Activated CD4-positive, alpha-beta T cell treated with anti-CD3 and anti-CD28 coated beads, Interleukin-2, amount 50 U/mL, for 4 hours (primary cell): ENCODE data around the gene NMNAT2.
"Not testable (repeated sequence)": the region's sequence is repeated elsewhere in the genome, so short reads cannot be mapped to it uniquely, and the experiment has no call there.

Experiments used
- DNase-seq, 2 experiments: peaks; one replicate each; pipeline ENCODE4 v3.0.0-alpha.2; 2020

NMNAT2 gene

GRCh38 chr1:183417772-183418491 is at the start of gene NMNAT2:
Gene NMNAT2, minus strand, starts transcription at chr1:183418380. Its CDS starts 113 bp downstream, at chr1:183418267.
- DNase-seq, result no peak

GRCh38 chr1:183467687-183468086 is 49.5 kb upstream of the NMNAT2 start:
- no peak for DNase-seq

GRCh38 chr1:183466781-183467180 is 48.6 kb upstream of the NMNAT2 start:
- no peak for DNase-seq

GRCh38 chr1:183463566-183463965 is 45.4 kb upstream of the NMNAT2 start:
- DNase-seq, result no peak

GRCh38 chr1:183461350-183461749 is 43.2 kb upstream of the NMNAT2 start:
- DNase-seq, result no peak

- no peak for DNase-seq
Observed at GRCh38 chr1:183460596-183460995, 42.4 kb upstream of the NMNAT2 start.

GRCh38 chr1:183457449-183457848 is 39.3 kb upstream of the NMNAT2 start:
- no peak for DNase-seq

- DNase-seq, result no peak
Observed at GRCh38 chr1:183456826-183457225, 38.6 kb upstream of the NMNAT2 start.

- no peak for DNase-seq
Observed at GRCh38 chr1:183454377-183454776, 36.2 kb upstream of the NMNAT2 start.

GRCh38 chr1:183450093-183450492 is 31.9 kb upstream of the NMNAT2 start:
- no peak for DNase-seq

GRCh38 chr1:183449223-183449770 is 31.1 kb upstream of the NMNAT2 start:
- DNase-seq, result no peak

GRCh38 chr1:183444243-183444642 is 26.1 kb upstream of the NMNAT2 start:
- DNase-seq, result no peak

- no peak for DNase-seq
Observed at GRCh38 chr1:183443466-183443865, 25.3 kb upstream of the NMNAT2 start.

GRCh38 chr1:183443011-183443410 is 24.8 kb upstream of the NMNAT2 start:
- DNase-seq, result no peak

- DNase-seq, result no peak
Observed at GRCh38 chr1:183438060-183438459, 19.9 kb upstream of the NMNAT2 start.

GRCh38 chr1:183435497-183435896 is 17.3 kb upstream of the NMNAT2 start:
- DNase-seq, result no peak

- no peak for DNase-seq
Observed at GRCh38 chr1:183433703-183434102, 15.5 kb upstream of the NMNAT2 start.

- no peak for DNase-seq
Observed at GRCh38 chr1:183432548-183432875, 14.3 kb upstream of the NMNAT2 start.

GRCh38 chr1:183431840-183432547 is 13.8 kb upstream of the NMNAT2 start:
- no peak for DNase-seq

- not testable (repeated sequence) for DNase-seq
Observed at GRCh38 chr1:183427591-183427990, 9.4 kb upstream of the NMNAT2 start.

- no peak for DNase-seq
Observed at GRCh38 chr1:183424691-183425090, 6.5 kb upstream of the NMNAT2 start.

GRCh38 chr1:183423541-183423940 is 5.4 kb upstream of the NMNAT2 start:
- DNase-seq, result no peak

- no peak for DNase-seq
Observed at GRCh38 chr1:183419399-183419798, 1.2 kb upstream of the NMNAT2 start.

GRCh38 chr1:183418696-183419095 is 516 bp upstream of the NMNAT2 start:
- no peak for DNase-seq
